Left lobe of liver (tissue), 2 donors: ENCODE measurements around the gene TSPAN7. TPM values are rescaled to one million over a fixed set of nuclear protein-coding genes. Genes with fewer than 3 reads are reported as not detected.

Experiments used
- ATAC-seq: fragments of 200-7000 bp; cut with Tn5 transposase; one replicate; pipeline ENCODE4 v1.9.1; 2020; ENCODE audit warnings: mild to moderate bottlenecking, moderate library complexity
- DNase-seq: peaks from one replicate; pipeline ENCODE4 v3.0.0-alpha.2; 2020; ENCODE audit warnings: low spot score
- total RNA-seq: library from RNA; stranded (reverse); gene quantifications from one replicate; pipeline ENCODE4 v1.2.1, GENCODE V29; 2021
- donor health status: DM: no; HTN: no; CAD: no; lungs with moderate emphysema.
- donor health status: DM: no; HTN: yes; CAD: no.

The TSPAN7 gene
- total RNA-seq, result 8.1 TPM

GRCh38 chrX:38561126-38561868, at the start of gene TSPAN7:
TSS of gene TSPAN7 (plus strand) at chrX:38561542. CDS start at chrX:38561547, 5 bp downstream.
- DNase-seq, result peak; percentile 86
- ATAC-seq, result peak; percentile 91

GRCh38 chrX:38513112-38513742, 48.1 kb upstream of the TSPAN7 start:
- ATAC-seq, result no peak
- no peak for DNase-seq

- ATAC-seq, result no peak
- no peak for DNase-seq
These were observed 47.1 kb upstream of the TSPAN7 start for GRCh38 chrX:38514016-38514854.

- no peak for ATAC-seq
- no peak for DNase-seq
These were observed 46.1 kb upstream of the TSPAN7 start for GRCh38 chrX:38515291-38515690.

- ATAC-seq, result no peak
- DNase-seq, result no peak
These were observed 45.1 kb upstream of the TSPAN7 start for GRCh38 chrX:38516196-38516774.

- ATAC-seq (peak; percentile 35), DNase-seq (no peak)
These were observed 41.7 kb upstream of the TSPAN7 start for GRCh38 chrX:38519651-38520050.

GRCh38 chrX:38538134-38538533, 23.2 kb upstream of the TSPAN7 start:
- no peak for ATAC-seq
- no peak for DNase-seq

GRCh38 chrX:38539748-38540147, 21.6 kb upstream of the TSPAN7 start:
- ATAC-seq, result no peak
- no peak for DNase-seq

GRCh38 chrX:38548508-38548907, 12.8 kb upstream of the TSPAN7 start:
- ATAC-seq (no peak), DNase-seq (no peak)

GRCh38 chrX:38552721-38553120, 8.6 kb upstream of the TSPAN7 start:
- DNase-seq, result no peak
- no peak for ATAC-seq

- ATAC-seq (no peak), DNase-seq (no peak)
These were observed 2.7 kb upstream of the TSPAN7 start for GRCh38 chrX:38558686-38559085.

- DNase-seq (no peak), ATAC-seq (no peak)
These were observed 591 bp upstream of the TSPAN7 start for GRCh38 chrX:38560776-38561125.

- peak; percentile 35 for ATAC-seq
- peak; percentile 40 for DNase-seq
These were observed 793 bp downstream of the TSPAN7 start for GRCh38 chrX:38561951-38562719.

GRCh38 chrX:38563030-38563429, 1.7 kb downstream of the TSPAN7 start:
- peak; percentile 51 for ATAC-seq

GRCh38 chrX:38570396-38570795, 9.1 kb downstream of the TSPAN7 start:
- ATAC-seq (no peak), DNase-seq (no peak)

More at GRCh38 chrX:38563030-38563429, 1.7 kb downstream of the TSPAN7 start:
- DNase-seq, result no peak

- no peak for DNase-seq
- no peak for ATAC-seq
These were observed 9.7 kb downstream of the TSPAN7 start for GRCh38 chrX:38571058-38571457.

GRCh38 chrX:38574858-38575257, 13.5 kb downstream of the TSPAN7 start:
- no peak for ATAC-seq
- no peak for DNase-seq

- DNase-seq (no peak), ATAC-seq (no peak)
These were observed 14.5 kb downstream of the TSPAN7 start for GRCh38 chrX:38575888-38576287.

GRCh38 chrX:38577738-38578137, 16.4 kb downstream of the TSPAN7 start:
- no peak for DNase-seq
- peak; percentile 39 for ATAC-seq

- peak; percentile 90 for ATAC-seq
- DNase-seq, result no peak
These were observed 16.8 kb downstream of the TSPAN7 start for GRCh38 chrX:38578167-38578566.

GRCh38 chrX:38583181-38583580, 21.8 kb downstream of the TSPAN7 start:
- DNase-seq (no peak), ATAC-seq (no peak)
